Keratinocyte (primary cell): ENCODE measurements around the gene MORC4.

Experiments used
- EZH2 ChIP-seq: IDR thresholded peaks from one replicate; pipeline ENCODE4 v1.6.1; 2012; ENCODE audit warnings: inconsistent platforms, mild to moderate bottlenecking, low read length, moderate library complexity
- TF ChIP-seq, protein P1 (sequence below), 3 experiments: IDR thresholded peaks in 1 of 3; conservative IDR thresholded peaks in 1 of 3; optimal IDR thresholded peaks in 1 of 3; 2 replicates in 2 of 3; 3 replicates in 1 of 3; pipeline versions ENCODE3 to v1.5.1; 2011; ENCODE audit warnings: low read length in 3 of 3, mild to moderate bottlenecking in 3 of 3, moderate library complexity in 2 of 3, control low read depth in 1 of 3, inconsistent platforms in 1 of 3; ENCODE audit not compliant: insufficient read depth in 2 of 3; ENCODE audit errors: extremely low read depth in 1 of 3

GRCh38 chrX:106897259-106897658 is 102.8 kb downstream of the MORC4 start:
- TF ChIP-seq, protein P1, sequence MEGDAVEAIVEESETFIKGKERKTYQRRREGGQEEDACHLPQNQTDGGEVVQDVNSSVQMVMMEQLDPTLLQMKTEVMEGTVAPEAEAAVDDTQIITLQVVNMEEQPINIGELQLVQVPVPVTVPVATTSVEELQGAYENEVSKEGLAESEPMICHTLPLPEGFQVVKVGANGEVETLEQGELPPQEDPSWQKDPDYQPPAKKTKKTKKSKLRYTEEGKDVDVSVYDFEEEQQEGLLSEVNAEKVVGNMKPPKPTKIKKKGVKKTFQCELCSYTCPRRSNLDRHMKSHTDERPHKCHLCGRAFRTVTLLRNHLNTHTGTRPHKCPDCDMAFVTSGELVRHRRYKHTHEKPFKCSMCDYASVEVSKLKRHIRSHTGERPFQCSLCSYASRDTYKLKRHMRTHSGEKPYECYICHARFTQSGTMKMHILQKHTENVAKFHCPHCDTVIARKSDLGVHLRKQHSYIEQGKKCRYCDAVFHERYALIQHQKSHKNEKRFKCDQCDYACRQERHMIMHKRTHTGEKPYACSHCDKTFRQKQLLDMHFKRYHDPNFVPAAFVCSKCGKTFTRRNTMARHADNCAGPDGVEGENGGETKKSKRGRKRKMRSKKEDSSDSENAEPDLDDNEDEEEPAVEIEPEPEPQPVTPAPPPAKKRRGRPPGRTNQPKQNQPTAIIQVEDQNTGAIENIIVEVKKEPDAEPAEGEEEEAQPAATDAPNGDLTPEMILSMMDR (optimal IDR thresholded peaks at IDR 0.05 in 1 of 3, IDR thresholded peaks at IDR 0.05 in 1 of 3, conservative IDR thresholded peaks at IDR 0.05 in 1 of 3; ENCODE audit: extremely low read depth in 1 of 3, insufficient read depth in 2 of 3, low read length in 3 of 3) = no peak
- TF ChIP-seq EZH2 = no peak
